Measurements from ENCODE around the gene EMP3. TPM values are rescaled to one million over a fixed set of nuclear protein-coding genes. Genes with fewer than 3 reads are reported as not detected.
A peak's percentile ranks its signal among the peaks of the same experiment; 100 is the strongest.

EMP3 gene
- total RNA-seq, 1 donor, result 185 TPM

DNA sequence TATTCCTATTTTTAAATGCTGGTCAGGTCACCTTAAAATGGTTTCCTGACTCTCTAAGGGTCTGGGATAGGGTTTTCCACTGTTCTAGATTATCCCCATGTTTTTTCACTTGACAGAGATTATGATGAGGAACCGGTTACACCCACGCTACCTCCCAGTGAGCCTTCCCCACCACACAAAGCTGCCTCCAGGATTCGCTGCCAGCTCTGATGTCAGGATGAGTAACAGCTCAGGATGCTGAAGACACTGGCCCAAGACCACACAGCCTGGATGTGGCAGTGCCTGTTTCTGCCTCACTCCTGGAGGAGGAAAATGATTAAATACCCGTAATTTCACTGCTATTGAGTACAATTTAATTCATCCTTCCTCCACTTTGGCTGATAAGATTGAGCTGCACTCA, 32.6 kb upstream of the EMP3 start:
- no peak overlapping the region for H2AFZ ChIP-seq (ENCODE audit: low read length)
- no peak overlapping the region for H3K4me2 ChIP-seq (ENCODE audit: insufficient read depth, low read length)
- H4K20me1 ChIP-seq (ENCODE audit: insufficient read depth, low read length), result no peaks in the 10 kb centered on the region
- H3K27me3 ChIP-seq (ENCODE audit: insufficient read depth, low read length), result no peaks in the 10 kb centered on the region
- no peak overlapping the region for H3K27ac ChIP-seq (ENCODE audit: low read depth, low read length)
- DNase-seq (ENCODE audit: insufficient read length, low spot score, missing footprints), result peak; percentile 93
- no peaks in the 10 kb centered on the region for H3K79me2 ChIP-seq (ENCODE audit: insufficient read depth, low read length)
- peaks cover 17% of the 10 kb centered on the region for H3K4me1 ChIP-seq (ENCODE audit: insufficient read depth, low read length)
- no peak overlapping the region for H3K4me3 ChIP-seq (ENCODE audit: insufficient read depth, low read length)
- TF ChIP-seq, protein P1, sequence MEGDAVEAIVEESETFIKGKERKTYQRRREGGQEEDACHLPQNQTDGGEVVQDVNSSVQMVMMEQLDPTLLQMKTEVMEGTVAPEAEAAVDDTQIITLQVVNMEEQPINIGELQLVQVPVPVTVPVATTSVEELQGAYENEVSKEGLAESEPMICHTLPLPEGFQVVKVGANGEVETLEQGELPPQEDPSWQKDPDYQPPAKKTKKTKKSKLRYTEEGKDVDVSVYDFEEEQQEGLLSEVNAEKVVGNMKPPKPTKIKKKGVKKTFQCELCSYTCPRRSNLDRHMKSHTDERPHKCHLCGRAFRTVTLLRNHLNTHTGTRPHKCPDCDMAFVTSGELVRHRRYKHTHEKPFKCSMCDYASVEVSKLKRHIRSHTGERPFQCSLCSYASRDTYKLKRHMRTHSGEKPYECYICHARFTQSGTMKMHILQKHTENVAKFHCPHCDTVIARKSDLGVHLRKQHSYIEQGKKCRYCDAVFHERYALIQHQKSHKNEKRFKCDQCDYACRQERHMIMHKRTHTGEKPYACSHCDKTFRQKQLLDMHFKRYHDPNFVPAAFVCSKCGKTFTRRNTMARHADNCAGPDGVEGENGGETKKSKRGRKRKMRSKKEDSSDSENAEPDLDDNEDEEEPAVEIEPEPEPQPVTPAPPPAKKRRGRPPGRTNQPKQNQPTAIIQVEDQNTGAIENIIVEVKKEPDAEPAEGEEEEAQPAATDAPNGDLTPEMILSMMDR (IDR thresholded peaks at IDR 0.05; ENCODE audit: extremely low read depth, low read depth, low read length), result no peak
- no peaks in the 10 kb centered on the region for H3K36me3 ChIP-seq (ENCODE audit: insufficient read depth, low read length)
- no peaks in the 10 kb centered on the region for H3K9me3 ChIP-seq (ENCODE audit: low read depth, low read length)

DNA sequence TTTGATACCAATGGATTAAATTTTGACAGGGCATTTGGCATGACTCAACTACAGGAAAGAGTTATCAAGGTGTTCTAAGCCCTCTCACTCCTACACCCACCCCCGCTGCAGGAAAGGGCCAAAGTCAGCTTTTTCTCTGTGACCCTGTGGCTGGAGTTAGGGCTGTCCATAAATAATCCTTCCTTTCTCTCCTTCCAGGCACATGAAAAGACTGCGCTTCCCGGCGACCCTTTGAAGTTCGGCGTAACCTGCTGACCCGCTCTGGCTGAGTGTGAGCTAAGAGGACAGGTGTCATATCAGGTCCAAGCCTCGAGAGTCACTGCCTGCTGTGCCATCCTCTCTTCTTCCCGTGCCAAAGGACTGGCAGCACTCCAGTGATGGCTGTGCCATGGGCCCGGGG, 29.9 kb upstream of the EMP3 start:
- no peak overlapping the region for H3K4me2 ChIP-seq (ENCODE audit: insufficient read depth, low read length)
- TF ChIP-seq, protein P1 (IDR thresholded peaks at IDR 0.05; ENCODE audit: extremely low read depth, low read depth, low read length), result no peak
- H2AFZ ChIP-seq (ENCODE audit: low read length), result no peak overlapping the region
- H3K27me3 ChIP-seq (ENCODE audit: insufficient read depth, low read length), result no peaks in the 10 kb centered on the region
- no peaks in the 10 kb centered on the region for H3K79me2 ChIP-seq (ENCODE audit: insufficient read depth, low read length)
- no peak overlapping the region for H3K4me3 ChIP-seq (ENCODE audit: insufficient read depth, low read length)
- no peaks in the 10 kb centered on the region for H4K20me1 ChIP-seq (ENCODE audit: insufficient read depth, low read length)
- no peaks in the 10 kb centered on the region for H3K9me3 ChIP-seq (ENCODE audit: low read depth, low read length)
- peaks cover 12% of the 10 kb centered on the region for H3K4me1 ChIP-seq (ENCODE audit: insufficient read depth, low read length)
- no peak overlapping the region for H3K27ac ChIP-seq (ENCODE audit: low read depth, low read length)
- H3K36me3 ChIP-seq (ENCODE audit: insufficient read depth, low read length), result no peaks in the 10 kb centered on the region
- no peak for DNase-seq (ENCODE audit: insufficient read length, low spot score, missing footprints)

DNA sequence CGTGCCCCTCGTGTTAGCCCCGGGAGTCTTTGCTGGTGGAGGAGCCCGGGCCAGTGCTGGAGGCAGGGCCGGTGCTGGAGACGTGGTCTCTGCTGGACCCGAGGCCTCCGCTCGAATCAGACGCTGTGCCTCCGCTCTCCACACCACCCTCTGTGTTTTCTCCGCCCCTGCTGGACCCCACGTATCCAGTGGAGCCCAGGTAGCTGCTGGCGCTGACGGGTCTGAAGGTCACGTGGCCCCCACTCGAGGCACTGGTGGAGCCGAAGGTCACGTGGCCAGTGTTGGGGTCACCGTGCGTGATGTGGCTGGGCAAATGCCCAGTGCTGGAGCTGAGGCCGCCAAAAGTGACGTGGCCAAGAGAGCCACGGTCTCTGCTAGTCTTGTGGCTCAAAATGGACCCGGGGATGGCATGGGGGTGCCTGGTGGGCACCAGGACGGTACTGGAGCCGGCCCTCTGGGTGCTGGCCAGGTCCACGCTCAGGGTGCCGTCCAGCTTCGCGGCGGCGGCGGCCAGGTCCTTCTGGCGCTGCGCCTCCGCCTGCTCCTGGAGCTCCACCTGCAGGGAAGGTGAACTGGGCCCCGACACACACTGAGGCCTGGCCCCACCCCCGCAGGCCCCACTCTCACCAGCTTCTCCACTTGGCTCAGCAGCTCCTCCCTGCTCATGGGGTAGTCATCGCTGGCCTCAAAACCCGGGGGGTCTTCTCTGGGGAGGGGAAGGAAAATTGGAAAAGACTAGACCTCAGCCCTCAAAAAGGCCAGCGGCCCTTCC, 28.2 kb upstream of the EMP3 start:
- H3K27me3 ChIP-seq (ENCODE audit: insufficient read depth, low read length), result no peaks in the 10 kb centered on the region
- TF ChIP-seq, protein P1 (IDR thresholded peaks at IDR 0.05; ENCODE audit: extremely low read depth, low read depth, low read length), result no peak
- no peaks in the 10 kb centered on the region for H3K9me3 ChIP-seq (ENCODE audit: low read depth, low read length)
- DNase-seq (ENCODE audit: insufficient read length, low spot score, missing footprints), result no peak
- H3K36me3 ChIP-seq (ENCODE audit: insufficient read depth, low read length), result no peaks in the 10 kb centered on the region
- no peaks in the 10 kb centered on the region for H3K79me2 ChIP-seq (ENCODE audit: insufficient read depth, low read length)
- no peaks in the 10 kb centered on the region for H4K20me1 ChIP-seq (ENCODE audit: insufficient read depth, low read length)
- H3K27ac ChIP-seq (ENCODE audit: low read depth, low read length), result no peak overlapping the region
- H3K4me3 ChIP-seq (ENCODE audit: insufficient read depth, low read length), result no peak overlapping the region
- H3K4me1 ChIP-seq (ENCODE audit: insufficient read depth, low read length), result peaks cover 6% of the 10 kb centered on the region
- H3K4me2 ChIP-seq (ENCODE audit: insufficient read depth, low read length), result no peak overlapping the region
- H2AFZ ChIP-seq (ENCODE audit: low read length), result no peak overlapping the region

- Histone ChIP-seq H3K4me3 (ENCODE audit: insufficient read depth, low read length) (no peak overlapping the region), H3K36me3 (ENCODE audit: insufficient read depth, low read length) (no peaks in the 10 kb centered on the region), H3K4me2 (ENCODE audit: insufficient read depth, low read length) (no peak overlapping the region), H3K9me3 (ENCODE audit: low read depth, low read length) (no peaks in the 10 kb centered on the region), H3K79me2 (ENCODE audit: insufficient read depth, low read length) (no peaks in the 10 kb centered on the region), H3K27me3 (ENCODE audit: insufficient read depth, low read length) (no peaks in the 10 kb centered on the region), H3K27ac (ENCODE audit: low read depth, low read length) (no peak overlapping the region), H2AFZ (ENCODE audit: low read length) (no peak overlapping the region), H4K20me1 (ENCODE audit: insufficient read depth, low read length) (no peaks in the 10 kb centered on the region), H3K4me1 (ENCODE audit: insufficient read depth, low read length) (peaks cover under 1% of the 10 kb centered on the region)
- TF ChIP-seq, protein P1 (IDR thresholded peaks at IDR 0.05; ENCODE audit: extremely low read depth, low read depth, low read length), result no peak
- DNase-seq (ENCODE audit: insufficient read length, low spot score, missing footprints), result no peak
These were observed 27.4 kb upstream of the EMP3 start for GRCh38 chr19:48297975-48298374.
